HG03571 (cell line): ENCODE results near the gene TYRO3.

Source experiments
- ATAC-seq: cut with Tn5 transposase; IDR thresholded peaks from one replicate; pipeline ENCODE4 v1.9.1; 2021; ENCODE audit not compliant: unreplicated experiment

Gene TYRO3

DNA sequence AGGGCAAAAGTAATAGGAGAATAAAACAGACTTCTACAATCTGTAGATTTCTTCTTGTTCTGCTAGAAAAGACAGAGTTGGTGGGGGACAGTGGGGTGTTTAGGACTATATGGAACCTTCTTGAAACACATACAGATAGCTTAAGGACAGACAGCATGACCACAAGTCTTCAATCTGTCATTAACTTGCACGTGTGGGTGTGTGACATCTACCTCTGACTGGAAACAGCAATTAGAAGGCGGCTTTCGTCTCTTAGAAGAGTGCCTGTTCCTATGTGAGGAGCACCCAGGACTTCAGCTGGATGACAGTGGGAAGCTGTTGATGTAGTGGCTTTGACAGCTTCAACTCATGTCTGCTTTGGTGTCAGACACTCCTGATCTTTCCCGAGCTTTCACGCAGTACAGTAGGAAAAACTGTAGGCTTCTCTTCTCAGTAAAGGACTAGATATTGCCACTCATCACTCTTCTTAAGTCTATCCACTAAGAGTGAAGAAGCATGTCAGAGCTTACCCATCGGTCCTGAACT, 44.5 kb downstream of the TYRO3 start:
- no peak for ATAC-seq

- ATAC-seq, result no peak
These were observed 45.2 kb downstream of the TYRO3 start for GRCh38 chr15:41603941-41604911.

DNA sequence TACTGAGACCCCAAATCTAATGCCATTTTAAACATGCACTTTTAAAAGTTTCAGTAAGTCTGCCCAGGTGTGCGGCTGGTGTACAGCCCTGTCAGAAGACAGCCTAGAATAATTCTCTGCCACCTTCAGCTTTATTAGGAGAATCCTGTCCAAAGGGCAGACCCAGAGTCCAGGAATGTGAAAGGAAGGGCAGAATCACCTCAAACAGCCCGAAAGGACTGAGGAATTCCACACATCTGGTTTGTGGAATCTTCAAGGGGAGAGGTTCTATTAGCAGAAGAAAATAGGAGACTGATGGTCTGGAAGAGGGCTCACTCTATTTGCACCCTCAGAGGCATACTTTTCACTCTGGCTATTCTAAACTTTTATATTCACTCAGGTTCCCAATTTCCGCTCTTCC, 46.6 kb downstream of the TYRO3 start:
- no peak for ATAC-seq

- ATAC-seq, result no peak
These were observed 48.0 kb downstream of the TYRO3 start for GRCh38 chr15:41606997-41607396.

DNA sequence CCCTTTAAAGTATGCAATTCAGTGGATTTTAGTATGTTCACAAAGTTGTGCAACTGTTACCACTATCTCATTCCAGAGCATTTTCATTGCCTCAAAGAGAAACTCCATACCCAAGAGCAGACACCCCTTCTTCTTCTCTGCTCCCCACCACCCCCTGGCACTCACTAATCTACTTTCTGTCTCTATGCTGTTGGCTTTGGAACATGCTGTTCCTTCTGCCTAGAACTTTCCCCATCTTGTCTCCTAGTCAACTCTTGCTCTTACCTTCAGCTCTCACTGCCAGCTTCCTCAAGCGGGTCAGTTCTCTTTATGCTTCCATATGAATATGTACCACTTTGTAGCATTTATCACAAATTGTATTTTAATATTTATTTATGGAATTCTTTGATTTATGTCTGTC, 50.1 kb downstream of the TYRO3 start:
- ATAC-seq, result no peak

DNA sequence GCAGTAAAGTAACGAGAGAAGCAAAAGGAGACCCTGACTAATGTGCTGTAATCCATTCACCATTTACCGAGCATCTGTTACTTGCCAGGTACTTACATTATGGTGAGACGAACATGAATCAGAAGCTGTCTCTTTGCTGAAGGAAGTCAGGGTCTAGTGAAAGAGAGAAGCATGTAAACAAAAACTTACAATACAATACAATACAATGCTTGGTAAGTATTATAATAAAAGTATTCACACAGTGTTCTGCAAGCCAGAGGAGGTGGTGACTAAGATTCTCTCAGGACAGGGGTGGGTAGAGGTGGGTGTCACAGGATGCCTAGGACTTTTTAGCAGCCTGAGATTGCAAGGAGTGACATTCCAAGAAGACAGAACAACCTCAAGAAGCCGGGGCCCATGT, 51.0 kb downstream of the TYRO3 start:
- no peak for ATAC-seq

- ATAC-seq, result no peak
These were observed 61.7 kb downstream of the TYRO3 start for GRCh38 chr15:41620536-41621199.

DNA sequence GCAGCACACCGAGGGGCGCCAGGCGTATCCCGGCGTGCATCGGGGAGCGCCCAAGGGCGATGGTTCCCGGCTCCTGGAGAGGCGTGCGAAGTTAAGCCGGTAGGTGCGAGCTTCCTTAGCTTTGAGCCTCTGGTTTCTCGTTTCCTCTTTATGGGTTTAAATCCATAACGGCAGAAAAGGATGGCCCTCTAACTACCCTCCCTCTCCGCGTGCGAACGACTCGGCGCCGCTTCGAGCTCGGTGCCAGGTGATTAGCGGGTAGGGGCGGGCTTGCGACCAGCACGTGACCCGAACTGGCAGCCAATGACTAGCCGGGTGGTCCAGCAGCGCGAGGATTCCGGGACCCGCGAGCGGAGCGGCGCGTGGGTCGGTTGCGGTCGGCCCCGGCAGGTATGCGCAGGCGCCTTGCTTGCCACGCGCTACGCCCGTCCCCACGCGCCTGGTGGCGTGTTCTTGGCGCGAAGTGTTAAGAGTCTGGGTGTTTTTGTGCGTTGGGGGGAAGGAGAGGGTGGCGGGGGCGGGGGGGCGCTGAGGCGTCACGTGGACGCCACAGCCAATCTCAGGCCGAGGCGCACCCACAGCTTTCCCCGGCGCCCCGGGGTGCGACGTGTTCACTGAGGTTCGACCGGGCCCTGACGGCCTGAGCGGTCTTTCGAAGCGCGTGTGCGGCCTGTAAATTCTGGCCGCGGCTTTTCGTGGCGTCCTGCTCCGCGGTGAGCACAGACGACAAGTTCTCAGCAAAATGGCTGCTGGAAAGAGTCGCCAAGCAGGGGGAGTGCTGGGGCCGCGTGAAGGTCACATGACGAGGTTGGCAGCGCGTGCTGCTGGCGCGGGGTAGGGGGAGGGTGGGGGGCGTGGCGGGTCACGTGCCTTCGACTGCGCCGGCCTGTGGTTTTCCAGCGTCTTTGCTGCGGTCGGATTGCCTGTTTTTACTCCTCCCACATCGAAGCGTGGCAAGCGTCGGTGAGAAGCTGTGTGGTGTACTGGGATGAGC, 62.5 kb downstream of the TYRO3 start:
- no peak for ATAC-seq

- no peak for ATAC-seq
These were observed 63.9 kb downstream of the TYRO3 start for GRCh38 chr15:41622901-41623300.

DNA sequence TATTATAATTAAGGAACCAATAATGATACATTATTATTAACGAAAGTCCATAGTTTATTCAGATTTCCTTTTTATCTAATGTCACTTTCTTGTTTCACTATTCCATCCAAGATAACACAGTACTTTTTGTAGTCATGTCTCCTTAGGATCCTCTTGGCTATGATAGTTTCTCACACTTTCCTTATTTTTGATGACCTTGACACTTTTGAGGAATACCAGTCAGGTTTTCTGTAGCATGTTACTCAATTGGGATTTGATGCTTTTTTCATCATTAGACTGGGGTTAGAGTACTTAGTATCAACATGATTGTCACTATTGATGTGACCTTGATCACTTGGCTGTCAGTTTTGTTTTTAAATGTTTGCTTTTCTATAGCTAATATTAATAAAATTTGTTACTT, 68.2 kb downstream of the TYRO3 start:
- ATAC-seq, result no peak

GRCh38 chr15:41629463-41629862, 70.5 kb downstream of the TYRO3 start:
- no peak for ATAC-seq

DNA sequence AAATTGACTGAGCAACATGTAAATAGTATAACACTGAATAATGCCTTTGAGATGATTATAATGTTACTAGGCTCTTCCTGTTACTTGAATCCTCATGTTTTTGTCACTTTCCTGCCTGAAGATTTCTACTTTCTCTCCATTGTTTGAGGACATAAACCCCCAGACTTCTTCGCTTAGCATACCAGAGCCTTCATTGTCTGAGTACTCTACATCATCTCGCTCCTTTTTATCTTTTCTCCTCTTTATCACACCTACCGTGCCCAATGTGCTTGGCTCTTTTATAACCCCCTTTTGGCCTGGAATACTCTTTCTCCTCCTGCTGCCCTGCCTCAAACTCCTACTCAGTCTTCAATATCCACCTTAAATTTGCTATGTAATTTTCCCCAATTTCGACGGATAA, 70.9 kb downstream of the TYRO3 start:
- ATAC-seq, result no peak

- no peak for ATAC-seq
These were observed 71.7 kb downstream of the TYRO3 start for GRCh38 chr15:41630616-41631217.

DNA sequence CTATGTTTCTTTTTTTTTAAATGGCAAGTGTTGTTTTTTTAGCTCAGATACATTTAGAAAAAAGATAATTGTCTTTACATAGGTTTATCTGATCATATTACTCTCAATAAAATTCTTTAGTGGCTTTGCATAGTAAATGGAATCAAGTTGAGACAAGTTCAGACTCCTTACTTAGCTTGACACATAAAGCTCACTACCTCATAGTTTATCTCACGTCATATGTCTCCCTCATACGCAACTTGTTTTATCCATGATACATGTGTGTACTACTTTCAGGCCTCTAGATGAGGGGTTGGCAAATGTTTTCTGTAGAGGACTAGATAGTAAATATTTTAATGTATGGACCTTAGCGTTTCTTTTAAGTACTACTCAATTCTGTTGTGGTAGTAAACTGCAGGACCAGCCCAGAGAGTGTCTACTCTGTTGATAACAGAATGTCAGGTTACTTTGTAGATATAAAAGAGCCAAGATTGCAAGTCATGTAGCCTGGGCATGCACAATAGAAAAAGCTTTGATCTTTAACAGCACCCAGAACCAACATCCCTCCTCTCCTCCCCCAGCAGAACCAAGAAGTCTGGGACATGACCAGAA, 73.0 kb downstream of the TYRO3 start:
- no peak for ATAC-seq
